Activated T-helper 1 cell treated with Interleukin-2 at 50 U/mL for 16 hours (primary cell): ENCODE results near the gene PNRC2.
"Not testable (repeated sequence)": the region's sequence is repeated elsewhere in the genome, so short reads cannot be mapped to it uniquely, and the experiment has no call there.

ENCODE experiments used
- DNase-seq: peaks from one replicate; pipeline ENCODE4 v3.0.0-alpha.2; 2020; ENCODE audit warnings: low read depth

The PNRC2 gene

DNA sequence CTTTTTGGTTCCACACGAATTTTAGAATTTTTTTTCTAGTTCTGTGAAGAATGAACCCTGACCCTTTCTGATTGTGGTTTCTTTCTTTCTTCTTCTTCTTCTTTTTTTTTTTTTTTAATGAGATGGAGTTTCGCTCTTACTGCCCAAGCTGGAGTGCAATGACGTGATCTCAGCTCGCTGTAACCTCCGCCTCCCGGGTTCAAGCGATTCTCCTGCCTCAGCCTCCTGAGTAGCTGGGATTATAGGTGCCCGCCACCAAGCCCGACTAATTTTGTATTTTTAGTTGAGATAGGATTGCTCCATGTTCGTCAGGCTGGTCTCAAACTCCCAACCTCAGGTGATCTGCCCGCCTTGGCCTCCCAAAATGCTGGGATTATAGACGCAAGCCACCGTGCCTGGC is 32.4 kb downstream of the PNRC2 start:
- not testable (repeated sequence) for DNase-seq

- no peak for DNase-seq
Measured at GRCh38 chr1:23995431-23995837, 35.8 kb downstream of the PNRC2 start.

DNA sequence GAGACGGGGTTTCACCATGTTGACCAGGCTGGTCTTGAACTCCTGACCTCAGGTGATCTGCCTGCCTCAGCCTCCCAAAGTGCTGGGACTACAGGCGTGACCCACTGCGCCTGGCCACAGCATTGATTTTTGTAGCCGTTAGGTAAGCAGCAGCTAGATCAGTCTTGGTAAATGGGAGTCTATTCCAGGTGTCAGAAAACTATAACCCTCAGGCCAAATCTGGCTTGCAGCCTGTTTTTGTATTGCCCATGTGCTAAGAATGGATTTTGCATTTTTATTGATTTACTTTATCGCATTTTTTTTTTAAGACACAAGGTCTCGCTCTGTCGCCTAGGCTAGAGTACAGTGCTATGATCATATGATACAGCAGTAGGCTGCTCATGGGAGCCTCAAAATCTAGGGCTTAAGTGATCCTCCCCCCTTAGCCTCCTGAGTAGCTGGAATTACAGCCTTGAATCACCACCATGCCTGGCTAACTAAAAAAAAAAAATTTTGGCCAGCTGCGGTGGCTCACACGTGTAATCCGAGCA is 37.1 kb downstream of the PNRC2 start:
- no peak for DNase-seq

GRCh38 chr1:23997812-23998211 is 38.2 kb downstream of the PNRC2 start:
- DNase-seq = no peak

GRCh38 chr1:23999156-23999671 is 39.6 kb downstream of the PNRC2 start:
- DNase-seq = no peak

DNA sequence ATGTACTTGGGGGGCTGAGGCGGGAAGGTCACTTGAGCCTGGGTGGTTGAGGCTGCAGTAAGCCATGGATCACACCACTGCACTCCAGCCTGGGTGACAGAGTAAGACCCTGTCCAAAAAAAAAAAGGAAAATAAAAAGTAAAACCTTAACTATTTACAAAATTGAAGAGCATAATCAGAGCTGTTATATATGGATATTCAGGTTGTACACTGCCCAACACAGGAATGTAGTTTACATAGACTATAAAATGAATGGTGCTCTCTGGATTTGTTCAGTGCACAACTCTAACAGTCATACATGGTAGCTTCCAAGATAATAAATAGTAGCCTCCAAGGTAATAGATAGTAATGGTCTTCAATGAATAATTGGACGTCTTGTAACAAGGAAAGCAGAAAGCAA is 43.1 kb downstream of the PNRC2 start:
- no peak for DNase-seq

- no peak for DNase-seq
Measured at GRCh38 chr1:24003331-24003972, 43.8 kb downstream of the PNRC2 start.

DNA sequence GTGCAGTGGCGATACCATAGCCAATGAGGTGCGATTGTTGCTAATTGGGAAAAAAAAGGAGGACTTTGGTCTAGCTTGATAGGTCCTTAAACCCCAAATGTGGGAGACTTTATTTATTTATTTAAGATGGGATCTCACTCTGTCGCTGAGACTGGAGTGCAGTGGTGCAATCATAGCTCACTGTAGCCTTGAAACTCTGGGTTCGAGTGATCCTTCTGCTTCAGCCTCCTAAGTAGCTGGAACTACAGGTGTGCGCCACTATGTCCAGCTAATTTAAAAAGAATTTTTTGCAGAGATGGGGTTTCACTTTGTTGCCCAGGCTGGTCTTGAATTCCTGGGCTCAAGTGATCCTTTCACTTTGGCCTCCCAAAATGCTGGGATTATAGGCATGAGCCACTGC is 44.5 kb downstream of the PNRC2 start:
- DNase-seq = no peak

- DNase-seq = no peak
Measured at GRCh38 chr1:24005163-24005562, 45.5 kb downstream of the PNRC2 start.

DNA sequence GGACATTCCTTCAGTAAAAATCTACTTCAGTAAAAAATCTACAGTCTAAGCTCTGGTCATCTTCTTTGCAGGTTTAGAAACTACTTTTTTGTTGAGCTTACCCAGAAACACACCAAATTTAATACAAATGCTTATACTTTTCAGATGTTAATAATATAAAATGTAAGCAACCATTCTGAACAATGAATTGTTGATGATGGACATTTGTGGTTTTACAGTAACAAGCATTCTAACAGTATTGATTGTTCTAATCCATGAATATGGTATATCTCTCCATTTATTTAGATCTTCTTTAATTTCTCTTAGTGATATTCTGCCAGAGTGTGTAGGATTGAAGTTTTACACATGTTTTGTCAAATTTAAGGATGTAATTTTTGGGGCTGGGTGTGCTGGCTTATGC is 47.5 kb downstream of the PNRC2 start:
- no peak for DNase-seq

DNA sequence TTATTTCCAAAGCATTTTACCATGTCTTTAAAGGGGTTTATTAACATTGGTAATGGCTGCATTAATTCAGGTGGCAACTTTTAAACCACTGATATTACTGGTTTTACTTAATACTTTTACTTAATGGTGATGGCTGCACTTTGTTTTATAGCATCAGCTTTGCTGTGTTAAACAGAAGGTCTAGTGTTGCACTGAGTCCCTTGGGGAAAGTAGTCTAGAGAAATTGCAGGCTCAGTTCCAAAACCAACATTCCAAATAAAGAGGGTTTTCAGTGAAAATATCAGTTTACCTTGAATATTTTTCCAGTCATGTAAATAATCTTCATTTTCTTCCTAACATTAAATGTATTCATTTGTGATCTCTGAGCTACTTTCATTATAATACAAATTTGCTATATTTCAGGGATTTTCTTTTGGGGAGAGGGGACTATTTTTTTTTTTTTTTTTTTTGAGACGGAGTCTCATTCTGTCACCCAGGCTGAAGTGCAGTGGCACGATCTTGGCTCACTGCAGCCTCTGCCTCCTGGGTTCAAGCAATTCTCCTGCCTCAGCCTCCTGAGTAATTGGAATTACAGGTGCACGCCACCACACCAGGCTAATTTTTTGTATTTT is 49.1 kb downstream of the PNRC2 start:
- not testable (repeated sequence) for DNase-seq

GRCh38 chr1:24009406-24009805 is 49.8 kb downstream of the PNRC2 start:
- no peak for DNase-seq

DNA sequence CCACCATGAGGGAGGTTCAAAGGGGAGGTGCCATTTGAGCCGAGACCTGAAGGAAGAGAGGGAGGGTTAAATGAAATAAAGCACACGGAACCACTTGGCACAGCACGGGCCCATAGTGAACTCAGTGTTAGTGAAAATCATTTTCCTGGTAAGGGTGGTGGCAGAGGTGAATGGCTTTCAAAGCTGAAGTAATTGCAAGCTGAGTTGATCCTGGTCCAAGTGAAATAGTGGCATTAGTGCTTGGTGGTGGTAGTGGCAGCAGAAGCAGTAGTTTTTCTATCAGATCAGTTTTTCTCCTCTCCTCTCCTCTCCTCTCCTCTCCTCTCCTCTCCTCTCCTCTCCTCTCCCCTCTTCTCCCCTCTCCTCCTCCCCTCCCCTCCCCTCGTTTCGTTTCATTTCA is 51.0 kb downstream of the PNRC2 start:
- no peak for DNase-seq

DNA sequence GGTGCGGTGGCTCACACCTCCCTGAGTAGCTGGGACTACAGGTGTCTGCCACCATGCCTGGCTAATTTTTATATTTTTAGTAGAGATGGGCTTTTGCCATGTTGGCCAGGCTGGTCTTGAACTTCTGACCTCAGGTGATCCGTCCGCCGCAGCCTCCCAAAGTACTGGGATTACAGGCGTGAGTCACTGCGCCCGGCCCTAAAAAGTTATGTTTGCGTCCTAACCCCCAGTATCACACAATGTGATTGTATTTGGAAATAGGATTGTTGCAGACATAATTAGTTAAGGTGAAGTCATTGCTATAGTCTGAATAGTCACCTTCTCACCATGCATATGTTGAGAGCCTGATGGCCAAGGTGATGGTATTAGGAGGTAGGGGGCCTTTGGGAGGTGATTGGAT is 53.2 kb downstream of the PNRC2 start:
- not testable (repeated sequence) for DNase-seq
